Activated CD4-positive, alpha-beta T cell treated with anti-CD3 and anti-CD28 coated beads, Interleukin-2, amount 10 ng/mL, durations not matched to agents 7 days and 5 days (primary cell): Measurements from ENCODE around the gene TAF12. TPM values are rescaled to one million over a fixed set of nuclear protein-coding genes. Genes with fewer than 3 reads are reported as not detected.
"Not testable (repeated sequence)": the region's sequence is repeated elsewhere in the genome, so short reads cannot be mapped to it uniquely, and the experiment has no call there.

Experiments
- CTCF ChIA-PET: fragments of 350-600 bp; sonication (Branson Sonifier 250); formaldehyde crosslinking; loops from one replicate; lab custom pipeline; 2021; ENCODE audit warnings: antibody characterized with exemption; lab: Charles Lee
- POLR2A ChIA-PET: fragments of 350-600 bp; sonication (Branson Sonifier 250); formaldehyde crosslinking; loops from one replicate; lab custom pipeline; 2021; ENCODE audit warnings: antibody characterized with exemption; lab: Charles Lee
- DNase-seq: peaks from one replicate; pipeline ENCODE4 v3.0.0-alpha.2; 2020
- H3K27ac Mint-ChIP-seq: one replicate; pipeline ENCODE4 v1.8.0; 2021; ENCODE audit warnings: mild to moderate bottlenecking, moderate library complexity, mixed read lengths
- H3K27me3 Mint-ChIP-seq: one replicate; pipeline ENCODE4 v1.8.0; 2021; ENCODE audit warnings: mixed read lengths
- H3K36me3 Mint-ChIP-seq: one replicate; pipeline ENCODE4 v1.8.0; 2021; ENCODE audit warnings: low read depth, mixed read lengths
- H3K4me1 Mint-ChIP-seq: one replicate; pipeline ENCODE4 v1.8.0; 2021; ENCODE audit warnings: mixed read lengths
- H3K4me3 Mint-ChIP-seq: one replicate; pipeline ENCODE4 v1.8.0; 2021; ENCODE audit warnings: mild to moderate bottlenecking, moderate library complexity, mixed read lengths
- H3K9me3 Mint-ChIP-seq: one replicate; pipeline ENCODE4 v1.8.0; 2021; ENCODE audit warnings: mixed read lengths
- total RNA-seq, 2 experiments: library from RNA; stranded (reverse); gene quantifications; one replicate each; pipeline ENCODE4 v1.2.3, GENCODE V29; 2021

The TAF12 gene
- total RNA-seq, 2 experiments from 2014 or later: 31.0 to 40.4 TPM

DNA sequence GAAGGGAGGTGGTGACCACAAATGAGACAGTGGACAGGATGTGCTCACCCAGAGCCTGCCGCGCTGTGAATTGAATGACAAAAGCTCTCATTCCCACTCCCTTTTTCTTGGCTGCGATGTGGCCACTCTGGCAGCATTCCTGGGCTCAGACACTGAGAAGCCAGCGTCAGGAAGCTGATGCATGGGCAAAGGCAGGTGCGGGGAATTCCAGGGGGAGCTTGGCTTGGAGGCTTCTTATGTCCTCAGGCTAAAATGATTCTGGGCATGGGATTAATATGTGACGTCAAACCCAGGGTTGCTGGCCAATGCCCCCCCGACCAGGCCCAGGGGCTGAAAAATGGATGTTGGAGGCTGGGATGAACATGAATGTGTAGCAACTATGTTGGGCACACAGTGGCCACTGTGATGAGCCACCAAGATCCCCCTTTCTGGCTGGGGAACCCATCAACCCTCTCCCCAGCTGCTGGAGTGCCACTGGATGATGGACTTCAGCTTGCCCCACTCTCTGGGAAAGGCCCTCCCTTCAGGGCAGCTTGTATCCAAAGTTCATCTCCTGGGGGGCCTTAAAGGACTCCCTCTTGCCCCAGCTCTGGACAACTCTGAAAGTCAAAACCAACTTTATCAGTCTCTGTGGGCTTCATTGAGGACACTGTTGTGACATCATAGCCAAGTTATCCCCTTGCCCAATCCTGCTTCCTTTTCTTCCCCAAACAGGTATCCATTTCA is 48.0 kb downstream of the TAF12 start:
- H3K36me3 Mint-ChIP-seq, H3K9me3 Mint-ChIP-seq, DNase-seq, H3K4me3 Mint-ChIP-seq, CTCF ChIA-PET, H3K27me3 Mint-ChIP-seq, H3K27ac Mint-ChIP-seq: not testable (repeated sequence)
- POLR2A ChIA-PET: interaction anchor here (0.5 kb wide), 1 partner anchor 340 kb away, joined by 3 read pairs; no protein-coding TSS in a partner anchor
- H3K4me1 Mint-ChIP-seq: peaks cover 14% of the 10 kb centered on the region

GRCh38 chr1:28593988-28594356 is 48.9 kb downstream of the TAF12 start:
- H3K9me3 Mint-ChIP-seq: not testable (repeated sequence)
- POLR2A ChIA-PET: interaction anchor here (0.5 kb wide), 1 partner anchor 341 kb away, joined by 3 read pairs; no protein-coding TSS in a partner anchor

DNA sequence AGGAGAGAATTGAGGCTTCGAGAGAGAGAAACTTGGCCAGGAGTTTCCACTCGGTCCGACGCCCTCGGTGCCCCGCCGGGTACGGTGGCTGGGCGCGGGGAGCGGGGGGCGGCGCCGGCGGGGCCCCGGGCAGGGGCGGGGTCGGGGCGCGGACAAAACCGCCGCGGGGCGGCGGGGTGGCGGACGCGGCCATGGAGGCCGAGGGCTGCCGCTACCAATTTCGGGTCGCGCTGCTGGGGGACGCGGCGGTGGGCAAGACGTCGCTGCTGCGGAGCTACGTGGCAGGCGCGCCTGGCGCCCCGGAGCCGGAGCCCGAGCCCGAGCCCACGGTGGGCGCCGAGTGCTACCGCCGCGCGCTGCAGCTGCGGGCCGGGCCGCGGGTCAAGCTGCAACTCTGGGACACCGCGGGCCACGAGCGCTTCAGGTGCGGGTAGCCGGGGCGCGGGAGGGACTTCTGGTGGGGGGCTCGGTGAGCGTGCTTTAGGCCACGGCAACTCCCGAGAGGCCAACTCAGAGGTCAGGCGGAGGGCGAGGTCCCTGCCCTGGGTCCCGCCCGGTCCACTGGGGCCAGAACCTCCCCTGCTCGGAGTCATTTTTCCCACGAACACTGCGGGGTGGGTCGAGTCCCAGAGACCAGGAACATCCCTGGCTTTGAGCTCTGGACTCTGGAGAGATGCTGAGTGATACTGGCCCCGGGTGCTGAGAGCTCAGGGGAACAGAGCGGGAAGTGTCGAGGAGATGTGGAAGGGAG is 50.4 kb downstream of the TAF12 start:
- H3K4me1 Mint-ChIP-seq: peaks cover 8% of the 10 kb centered on the region
- H3K36me3 Mint-ChIP-seq: peaks cover 2% of the 10 kb centered on the region
- peaks cover 6% of the 10 kb centered on the region for H3K27me3 Mint-ChIP-seq
- ChIA-PET CTCF (interaction anchor here (0.6 to 0.8 kb wide), 4 partner anchors 10 to 19 kb away, joined by 3 to 4 read pairs (median 3); no protein-coding TSS in a partner anchor), POLR2A (interaction anchor here (1.4 kb wide), 1 partner anchor 11 kb away, joined by 4 read pairs; no protein-coding TSS in a partner anchor)
- H3K27ac Mint-ChIP-seq: peak overlapping the region; percentile 62
- no peak for DNase-seq
- H3K9me3 Mint-ChIP-seq: no peaks in the 10 kb centered on the region
- H3K4me3 Mint-ChIP-seq: peak overlapping the region; percentile 72

More at GRCh38 chr1:28593988-28594356, 48.9 kb downstream of the TAF12 start:
- DNase-seq, CTCF ChIA-PET, H3K27me3 Mint-ChIP-seq, H3K4me3 Mint-ChIP-seq, H3K36me3 Mint-ChIP-seq, H3K27ac Mint-ChIP-seq: not testable (repeated sequence)
- peaks cover 11% of the 10 kb centered on the region for H3K4me1 Mint-ChIP-seq

GRCh38 chr1:28591708-28592320 is 51.1 kb downstream of the TAF12 start, which contains the start of gene RAB42:
Gene RAB42, plus strand, starts transcription at chr1:28592265. Its CDS starts 247 bp downstream, at chr1:28592512.
- H3K27ac Mint-ChIP-seq: peak within 1 kb of the TSS; percentile 62
- peaks cover 8% of the 10 kb centered on the region for H3K4me1 Mint-ChIP-seq
- ChIA-PET CTCF (interaction anchor here (0.6 to 0.8 kb wide), 2 partner anchors 10 to 19 kb away, joined by 3 read pairs; no protein-coding TSS in a partner anchor), POLR2A (interaction anchor here (1.4 kb wide), 1 partner anchor 10 kb away, joined by 4 read pairs; no protein-coding TSS in a partner anchor)
- no peaks in the 10 kb centered on the region for H3K9me3 Mint-ChIP-seq
- H3K4me3 Mint-ChIP-seq: peak within 1 kb of the TSS; percentile 72
- no peak for DNase-seq
- peaks cover 2% of the 10 kb centered on the region for H3K36me3 Mint-ChIP-seq
- H3K27me3 Mint-ChIP-seq: peaks cover 6% of the 10 kb centered on the region

GRCh38 chr1:28586585-28587391 is 56.1 kb downstream of the TAF12 start:
- DNase-seq, H3K9me3 Mint-ChIP-seq, H3K4me3 Mint-ChIP-seq, H3K27ac Mint-ChIP-seq, H3K27me3 Mint-ChIP-seq, POLR2A ChIA-PET, H3K36me3 Mint-ChIP-seq: not testable (repeated sequence)
- CTCF ChIA-PET: interaction anchor here (0.7 to 1.4 kb wide), 2 partner anchors 15 to 52 kb away, joined by 3 read pairs; no protein-coding TSS in a partner anchor
- peaks cover 10% of the 10 kb centered on the region for H3K4me1 Mint-ChIP-seq

GRCh38 chr1:28582248-28582615 is 60.6 kb downstream of the TAF12 start:
- Mint-ChIP-seq H3K36me3 (peaks cover 39% of the 10 kb centered on the region), H3K27ac (peak overlapping the region; percentile 93), H3K27me3 (no peaks in the 10 kb centered on the region), H3K4me1 (peaks cover 35% of the 10 kb centered on the region), H3K9me3 (no peaks in the 10 kb centered on the region), H3K4me3 (peak overlapping the region; percentile 84)
- no peak for DNase-seq
- ChIA-PET CTCF (interaction anchor here (0.5 to 2.4 kb wide), 16 partner anchors 8 to 334 kb away, joined by 3 to 12 read pairs (median 4); partner anchors contain the start of genes RAB42, TRNAU1AP and YTHDF2), POLR2A (interaction anchor here (0.7 to 2.4 kb wide), 10 partner anchors 10 to 334 kb away, joined by 3 to 22 read pairs (median 4); partner anchors contain the start of genes RAB42, RCC1, RNU11 and TAF12)

GRCh38 chr1:28581531-28582247 is 61.2 kb downstream of the TAF12 start:
- H3K27ac Mint-ChIP-seq: peak overlapping the region; percentile 93
- no peaks in the 10 kb centered on the region for H3K9me3 Mint-ChIP-seq
- DNase-seq: peak; percentile 94
- peaks cover 42% of the 10 kb centered on the region for H3K36me3 Mint-ChIP-seq
- peak overlapping the region; percentile 84 for H3K4me3 Mint-ChIP-seq
- no peaks in the 10 kb centered on the region for H3K27me3 Mint-ChIP-seq
- ChIA-PET CTCF (interaction anchor here (0.5 to 2.4 kb wide), 16 partner anchors 9 to 295 kb away, joined by 3 to 12 read pairs (median 4); partner anchors contain the start of genes RAB42, TRNAU1AP and YTHDF2), POLR2A (interaction anchor here (0.6 to 2.4 kb wide), 14 partner anchors 11 to 333 kb away, joined by 3 to 22 read pairs (median 4); partner anchors contain the start of genes RAB42, RCC1, RNU11 and TAF12)
- H3K4me1 Mint-ChIP-seq: peaks cover 35% of the 10 kb centered on the region

GRCh38 chr1:28580722-28581530 is 61.9 kb downstream of the TAF12 start:
- ChIA-PET POLR2A (interaction anchor here (0.6 to 2.4 kb wide), 13 partner anchors 12 to 332 kb away, joined by 3 to 22 read pairs (median 4); partner anchors contain the start of genes RAB42, RCC1, RNU11 and TAF12), CTCF (interaction anchor here (0.6 to 2.4 kb wide), 20 partner anchors 8 to 1471 kb away, joined by 3 to 12 read pairs (median 4); partner anchors contain the start of genes RAB42, TRNAU1AP and YTHDF2)
- Mint-ChIP-seq H3K4me1 (peaks cover 35% of the 10 kb centered on the region), H3K27me3 (no peaks in the 10 kb centered on the region), H3K9me3 (no peaks in the 10 kb centered on the region), H3K4me3 (peak overlapping the region; percentile 84), H3K27ac (peak overlapping the region; percentile 93), H3K36me3 (peaks cover 42% of the 10 kb centered on the region)
- DNase-seq: peak; percentile 65

GRCh38 chr1:28579401-28579800 is 63.5 kb downstream of the TAF12 start:
- H3K27me3 Mint-ChIP-seq: no peaks in the 10 kb centered on the region
- peak overlapping the region; percentile 93 for H3K27ac Mint-ChIP-seq
- peak overlapping the region; percentile 84 for H3K4me3 Mint-ChIP-seq
- peaks cover 35% of the 10 kb centered on the region for H3K4me1 Mint-ChIP-seq
- CTCF ChIA-PET: interaction anchor here (0.6 to 2.2 kb wide), 8 partner anchors 10 to 277 kb away, joined by 3 to 8 read pairs (median 5); partner anchors contain the start of genes TRNAU1AP and YTHDF2
- H3K9me3 Mint-ChIP-seq: no peaks in the 10 kb centered on the region
- H3K36me3 Mint-ChIP-seq: peaks cover 50% of the 10 kb centered on the region
- POLR2A ChIA-PET: interaction anchor here (0.7 to 0.8 kb wide), 2 partner anchors 13 to 61 kb away, joined by 4 read pairs; no protein-coding TSS in a partner anchor
- DNase-seq: no peak

- DNase-seq: no peak
- Mint-ChIP-seq H3K9me3 (no peaks in the 10 kb centered on the region), H3K36me3 (peaks cover 50% of the 10 kb centered on the region), H3K27me3 (no peaks in the 10 kb centered on the region), H3K4me3 (no peak overlapping the region), H3K27ac (peak overlapping the region; percentile 58), H3K4me1 (peaks cover 34% of the 10 kb centered on the region)
- ChIA-PET CTCF (interaction anchor here (1.0 to 2.1 kb wide), 4 partner anchors 9 to 158 kb away, joined by 3 to 8 read pairs (median 6); partner anchors contain the start of genes TRNAU1AP and YTHDF2), POLR2A (no interaction called here)
Measured at GRCh38 chr1:28578696-28579218, 64.1 kb downstream of the TAF12 start.
